Endothelial cell of umbilical vein (primary cell): ENCODE measurements around the gene CLIC3. TPM values are rescaled to one million over a fixed set of nuclear protein-coding genes. Genes with fewer than 3 reads are reported as not detected.

ENCODE experiments used
- BruUV-seq: library from RNA; stranded (reverse); fragments of 400-500 nt; replicated peaks from 2 replicates; lab custom pipeline; 2021; lab: Mats Ljungman, UMichigan
- CTCF ChIA-PET: fragments of 300-600, 350-600 bp; sonication (Branson Sonifier 250); formaldehyde crosslinking; loops from one replicate; lab custom pipeline; 2021; ENCODE audit warnings: antibody characterized with exemption, inconsistent platforms; lab: Charles Lee
- POLR2A ChIA-PET: fragments of 300-600, 350-600 bp; sonication (Branson Sonifier 250); formaldehyde crosslinking; loops from one replicate; lab custom pipeline; 2021; ENCODE audit warnings: antibody characterized with exemption, inconsistent platforms; lab: Charles Lee
- DNase-seq: peaks from one replicate; pipeline ENCODE4 v3.0.0-alpha.2; 2011; ENCODE audit warnings: low read depth, low spot score
- FAIRE-seq: peaks from 2 replicates; lab custom pipeline; 2011; peaks lifted over from hg19 to GRCh38; lab: Jason Lieb, UNC
- H2AFZ ChIP-seq: 2 replicates; pipeline ENCODE4 v1.6.0; 2012; ENCODE audit warnings: low read depth, low read length, control low read depth, inconsistent platforms
- H3K27ac ChIP-seq: 2 replicates; pipeline ENCODE4 v1.5.1; 2011; ENCODE audit warnings: low read depth, mild to moderate bottlenecking, control low read depth, low read length, moderate library complexity; ENCODE audit not compliant: insufficient read depth
- H3K27me3 ChIP-seq, 2 experiments: 2 replicates each; pipeline versions ENCODE4 v1.6.0 to v1.6.1; 2011; ENCODE audit warnings: low read length in 2 of 2, mixed read lengths in 1 of 2; ENCODE audit not compliant: control insufficient read depth in 2 of 2, insufficient read depth in 2 of 2
- H3K36me3 ChIP-seq, 2 experiments: 2 replicates in 1 of 2; 3 replicates in 1 of 2; pipeline ENCODE4 v1.5.1; 2011; ENCODE audit warnings: low read length in 2 of 2, mild to moderate bottlenecking in 1 of 2, moderate library complexity in 1 of 2; ENCODE audit not compliant: control insufficient read depth in 2 of 2, insufficient read depth in 2 of 2; ENCODE audit errors: extremely low read depth in 1 of 2
- H3K4me1 ChIP-seq: 3 replicates; pipeline ENCODE4 v1.5.1; 2011; ENCODE audit warnings: mild to moderate bottlenecking, low read length; ENCODE audit not compliant: control insufficient read depth, insufficient read depth; ENCODE audit errors: extremely low read depth
- H3K4me2 ChIP-seq: 2 replicates; pipeline ENCODE4 v1.6.1; 2011; ENCODE audit warnings: low read length, control low read depth, mixed read lengths; ENCODE audit not compliant: insufficient read depth
- H3K4me3 ChIP-seq, 3 experiments: fragments of 200-600 bp in 1 of 3; sonication (generic), shearing (Covaris generic) in 1 of 3; replicated peaks in 1 of 3; 2 replicates each; pipeline ENCODE4 v1.5.1; 2011 to 2016; ENCODE audit warnings: control low read depth in 3 of 3, low read length in 3 of 3, mild to moderate bottlenecking in 2 of 3, inconsistent platforms in 1 of 3, low read depth in 1 of 3, moderate library complexity in 1 of 3; ENCODE audit not compliant: insufficient read depth in 1 of 3
- H3K79me2 ChIP-seq: 2 replicates; pipeline ENCODE4 v1.6.0; 2012; ENCODE audit warnings: low read length, inconsistent platforms; ENCODE audit not compliant: control insufficient read depth, insufficient read depth
- H3K9ac ChIP-seq: replicated peaks from 2 replicates; pipeline ENCODE3; 2011; ENCODE audit warnings: low read length, control low read depth; ENCODE audit not compliant: insufficient read depth; ENCODE audit errors: extremely low read depth
- H3K9me1 ChIP-seq: replicated peaks from 3 replicates; pipeline ENCODE4 v1.6.0; 2011; ENCODE audit warnings: mild to moderate bottlenecking, low read length; ENCODE audit not compliant: control insufficient read depth, insufficient read depth; ENCODE audit errors: extremely low read depth
- H3K9me3 ChIP-seq: replicated peaks from 2 replicates; pipeline ENCODE4 v1.5.1; 2012; ENCODE audit warnings: low read length, inconsistent platforms; ENCODE audit not compliant: control insufficient read depth, insufficient read depth
- H4K20me1 ChIP-seq: replicated peaks from 2 replicates; pipeline ENCODE3; 2011; ENCODE audit warnings: mild to moderate bottlenecking, low read length; ENCODE audit not compliant: control insufficient read depth, insufficient read depth; ENCODE audit errors: extremely low read depth
- EZH2 ChIP-seq: IDR thresholded peaks from 2 replicates; pipeline ENCODE4 v1.6.1; 2012; ENCODE audit warnings: borderline replicate concordance, low read depth, mild to moderate bottlenecking, moderate library complexity, low read length, inconsistent platforms; ENCODE audit not compliant: severe bottlenecking
- FOS ChIP-seq: IDR thresholded peaks from 2 replicates; pipeline ENCODE4 v1.6.1; 2011; ENCODE audit warnings: mild to moderate bottlenecking, low read length, moderate library complexity, borderline replicate concordance; ENCODE audit not compliant: insufficient read depth
- GATA2 ChIP-seq: IDR thresholded peaks from 2 replicates; pipeline ENCODE4 v1.7.0; 2011; ENCODE audit warnings: low read depth, mild to moderate bottlenecking, moderate library complexity, mixed read lengths, low read length; ENCODE audit not compliant: insufficient read length, insufficient read depth
- POLR2AphosphoS5 ChIP-seq: IDR thresholded peaks from 2 replicates; pipeline ENCODE4 v1.6.1; 2012; ENCODE audit warnings: low read depth, mild to moderate bottlenecking, control low read depth, low read length, moderate library complexity; ENCODE audit not compliant: insufficient read depth
- dilution Hi-C: fragments of 300-500 bp; cut with MboI; formaldehyde crosslinking; loops from one replicate; pipeline ENCODE4 v1.15.0; 2019; ENCODE audit warnings: low sequenced_read_pairs; ENCODE audit not compliant: extremely low pct_ligation_motif_present
- intact Hi-C: fragments of 100-400 bp; cut with micrococcal nuclease; formaldehyde crosslinking; loops from one replicate; pipeline ENCODE4 v1.10.0; 2022
- polyA plus RNA-seq, 4 experiments: library from polyadenylated mRNA; depleted of rRNA in 3 of 4; stranded (reverse) in 3 of 4; unstranded in 1 of 4; fragments of >200 nt; gene quantifications; 2 replicates each; pipeline versions ENCODE4 v1.2.1 to v1.2.3, GENCODE V29; 2011 to 2012; ENCODE audit warnings: missing spikeins in 1 of 4
- total RNA-seq: library from RNA; stranded (reverse); gene quantifications from 2 replicates; pipeline ENCODE4 v1.2.3, GENCODE V29; 2021

CLIC3 gene
- total and polyA plus RNA-seq, 2 donors (not counting 3 experiments of a cell fraction or from before 2014, with no cell fraction given), result 2.3 TPM; not detected in 1

- CTCF ChIA-PET, result interaction anchor here (0.6 to 1.0 kb wide), 3 partner anchors 15 to 40 kb away, joined by 3 to 4 read pairs (median 3); partner anchors contain the start of gene PAXX
- H3K9ac ChIP-seq, result no peak within 1 kb of the TSS
- POLR2A ChIA-PET, result no interaction called here
- no peak for DNase-seq
- H3K79me2 ChIP-seq, result no peaks in the 10 kb centered on the region
- no peaks in the 10 kb centered on the region for H3K36me3 ChIP-seq
- no peaks in the 10 kb centered on the region for H3K9me1 ChIP-seq
- no peak for TF ChIP-seq FOS
- no peak for TF ChIP-seq GATA2
- TF ChIP-seq POLR2AphosphoS5, result no peak
- TF ChIP-seq EZH2, result no peak
- H3K4me1 ChIP-seq, result peaks cover 11% of the 10 kb centered on the region
- intact Hi-C loops (no loop called here), dilution Hi-C loops (no loop called here)
- no TSS peak for BruUV-seq
- FAIRE-seq, result no peak
- H3K27ac ChIP-seq, result no peak within 1 kb of the TSS
- H2AFZ ChIP-seq, result no peak within 1 kb of the TSS
- H4K20me1 ChIP-seq, result no peaks in the 10 kb centered on the region
- no peaks in the 10 kb centered on the region for H3K9me3 ChIP-seq
- H3K4me3 ChIP-seq, result no peak within 1 kb of the TSS
- no peak within 1 kb of the TSS for H3K4me2 ChIP-seq
- no peaks in the 10 kb centered on the region for H3K27me3 ChIP-seq
Measured at GRCh38 chr9:137031904-137032640, 35.7 kb upstream of the CLIC3 start, which contains the start of gene FUT7. FUT7 (minus strand) TSS chr9:137032088; CDS start chr9:137031991, 97 bp downstream.
